SKM-1 treated with dmso at 0.1 percent for 144 hours (cell line): ENCODE measurements around the gene MRPL57.
"Not testable (repeated sequence)": the region's sequence is repeated elsewhere in the genome, so short reads cannot be mapped to it uniquely, and the experiment has no call there.

ENCODE experiments used
- DNase-seq: peaks from one replicate; lab custom pipeline; 2025; ENCODE audit not compliant: unreplicated experiment; lab: John Stamatoyannopoulos, UW

The MRPL57 gene

GRCh38 chr13:21176215-21176981 lies at the start of gene MRPL57, which contains the start of gene SKA3:
MRPL57 (plus strand) TSS chr13:21176658; CDS start chr13:21176917, 259 bp downstream.
SKA3 (minus strand) TSS chr13:21176552; CDS start chr13:21176477, 75 bp downstream.
- peak; percentile 89 for DNase-seq

- no peak for DNase-seq
Measured at GRCh38 chr13:21130116-21130515, 46.3 kb upstream of the MRPL57 start.

- no peak for DNase-seq
Measured at GRCh38 chr13:21133077-21133476, 43.4 kb upstream of the MRPL57 start.

GRCh38 chr13:21134475-21134874 lies 42.0 kb upstream of the MRPL57 start:
- DNase-seq, result no peak

GRCh38 chr13:21135833-21136232 lies 40.6 kb upstream of the MRPL57 start:
- not testable (repeated sequence) for DNase-seq

GRCh38 chr13:21137696-21138095 lies 38.8 kb upstream of the MRPL57 start:
- DNase-seq, result no peak

- no peak for DNase-seq
Measured at GRCh38 chr13:21138561-21138960, 37.9 kb upstream of the MRPL57 start.

GRCh38 chr13:21139374-21139773 lies 37.1 kb upstream of the MRPL57 start:
- DNase-seq, result no peak

- DNase-seq, result no peak
Measured at GRCh38 chr13:21142766-21143165, 33.7 kb upstream of the MRPL57 start.

GRCh38 chr13:21147827-21148226 lies 28.6 kb upstream of the MRPL57 start:
- no peak for DNase-seq

- no peak for DNase-seq
Measured at GRCh38 chr13:21148557-21149258, 27.8 kb upstream of the MRPL57 start.

- DNase-seq, result no peak
Measured at GRCh38 chr13:21149568-21149967, 26.9 kb upstream of the MRPL57 start.

GRCh38 chr13:21150013-21150412 lies 26.4 kb upstream of the MRPL57 start:
- DNase-seq, result no peak

GRCh38 chr13:21152251-21152899 lies 24.1 kb upstream of the MRPL57 start:
- DNase-seq, result no peak

- DNase-seq, result no peak
Measured at GRCh38 chr13:21164631-21165030, 11.8 kb upstream of the MRPL57 start.

- DNase-seq, result not testable (repeated sequence)
Measured at GRCh38 chr13:21165606-21166005, 10.9 kb upstream of the MRPL57 start.

- DNase-seq, result no peak
Measured at GRCh38 chr13:21171420-21171819, 5.0 kb upstream of the MRPL57 start.

GRCh38 chr13:21173767-21174166 lies 2.7 kb upstream of the MRPL57 start:
- not testable (repeated sequence) for DNase-seq

- DNase-seq, result no peak
Measured at GRCh38 chr13:21175656-21176214, 723 bp upstream of the MRPL57 start.

- no peak for DNase-seq
Measured at GRCh38 chr13:21176982-21177284, 475 bp downstream of the MRPL57 start.

GRCh38 chr13:21181671-21182070 lies 5.2 kb downstream of the MRPL57 start:
- no peak for DNase-seq

- DNase-seq, result not testable (repeated sequence)
Measured at GRCh38 chr13:21186410-21186809, 10.0 kb downstream of the MRPL57 start.
